ENCODE data around the gene DNM1L.

The DNM1L gene

DNA sequence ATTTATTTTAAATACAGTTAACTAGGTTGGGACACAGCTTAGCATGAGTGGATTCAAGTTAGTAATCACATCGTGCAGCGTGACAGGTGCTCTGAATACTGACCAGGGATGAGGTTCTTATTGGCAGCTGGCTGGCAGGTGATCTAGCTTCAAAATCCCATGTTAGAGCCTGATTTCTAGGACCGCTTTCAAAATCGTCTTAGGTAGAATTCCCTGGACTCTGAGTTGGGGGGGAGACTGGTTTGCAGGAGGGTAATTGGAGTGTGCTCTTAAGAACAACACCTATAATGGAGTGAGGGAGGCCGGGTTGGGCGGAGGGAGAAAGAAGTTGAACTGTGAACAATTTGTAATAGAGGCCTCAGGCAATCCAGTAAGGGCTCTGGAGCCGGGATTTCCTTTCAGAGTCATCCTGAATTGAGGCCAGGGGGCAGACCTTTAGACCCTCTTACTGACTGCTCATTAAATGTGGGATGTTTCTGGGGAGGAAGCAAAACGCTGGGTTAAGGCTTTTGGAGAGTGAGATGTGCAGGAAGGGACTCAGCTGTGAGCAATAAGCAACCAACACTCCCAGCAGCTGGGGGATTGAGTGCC is 77.5 kb downstream of the DNM1L start:
- no peak for DNase-seq (ENCODE audit: low read depth)

- DNase-seq (ENCODE audit: low read depth), result no peak
Observed at GRCh38 chr12:32757157-32757556, 78.1 kb downstream of the DNM1L start.

DNA sequence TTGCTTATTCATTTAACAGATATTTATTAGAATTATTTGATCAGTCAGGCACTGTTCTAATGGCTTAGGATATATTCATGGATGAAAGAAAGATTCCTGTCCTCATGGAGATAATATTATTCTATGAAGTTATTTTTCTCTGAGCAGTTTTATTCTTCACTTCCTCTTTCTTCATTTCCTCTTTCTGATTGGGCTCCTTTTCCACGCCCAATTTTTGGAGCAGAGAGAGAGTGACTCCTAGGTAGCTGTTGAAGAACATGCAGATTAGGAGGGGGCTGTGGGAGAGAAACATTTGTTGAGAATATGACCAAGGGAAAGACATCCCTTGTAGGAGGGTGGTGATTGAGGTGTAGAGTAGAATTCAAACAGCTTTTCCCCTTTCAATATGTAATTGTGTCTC is 82.6 kb downstream of the DNM1L start:
- DNase-seq (ENCODE audit: low read depth), result no peak

- no peak for DNase-seq (ENCODE audit: low read depth)
Observed at GRCh38 chr12:32765906-32766305, 86.8 kb downstream of the DNM1L start.

- DNase-seq (ENCODE audit: low read depth), result no peak
Observed at GRCh38 chr12:32768518-32768917, 89.4 kb downstream of the DNM1L start.

- DNase-seq (ENCODE audit: low read depth), result no peak
Observed at GRCh38 chr12:32770141-32770540, 91.0 kb downstream of the DNM1L start.

- no peak for DNase-seq (ENCODE audit: low read depth)
Observed at GRCh38 chr12:32773691-32774090, 94.6 kb downstream of the DNM1L start.

DNA sequence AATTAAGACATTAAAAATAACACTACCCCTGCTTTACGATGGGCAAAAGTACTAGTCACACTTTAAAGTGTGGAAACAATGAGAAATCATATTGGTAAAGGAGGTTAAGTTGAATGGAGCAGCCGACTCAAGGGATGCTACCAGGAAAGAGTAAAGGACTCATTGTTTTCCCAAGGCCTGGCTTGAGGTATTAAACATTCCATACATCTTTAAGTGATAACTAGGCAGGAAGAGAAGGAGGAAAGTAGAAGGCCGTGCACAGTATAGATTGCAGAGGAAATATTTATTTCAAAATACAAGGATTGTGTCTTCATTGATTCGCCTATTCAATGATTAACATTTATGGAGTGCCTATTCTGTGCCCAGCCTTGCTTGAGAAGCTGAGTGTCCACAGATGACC is 97.2 kb downstream of the DNM1L start:
- DNase-seq (ENCODE audit: low read depth), result no peak

DNA sequence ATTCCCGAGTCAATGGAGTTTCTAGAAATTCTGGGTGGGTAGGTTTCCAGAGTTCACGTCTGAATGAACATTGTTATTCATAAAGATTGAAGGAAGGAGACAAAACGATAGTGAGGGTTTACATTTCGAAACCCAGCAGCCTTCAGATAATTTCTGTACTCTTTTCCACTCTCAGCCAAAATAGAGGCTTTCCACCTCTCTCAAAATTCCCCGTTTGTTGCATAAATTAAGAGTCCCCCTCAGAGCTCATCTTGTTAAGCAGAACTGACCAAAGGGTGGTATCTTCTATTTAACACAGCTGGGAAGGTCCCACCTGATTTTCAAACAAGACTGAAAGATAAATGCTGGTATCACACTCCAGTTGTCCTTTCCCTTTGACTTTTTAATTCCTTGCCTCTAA is 98.1 kb downstream of the DNM1L start:
- no peak for DNase-seq (ENCODE audit: low read depth)

DNA sequence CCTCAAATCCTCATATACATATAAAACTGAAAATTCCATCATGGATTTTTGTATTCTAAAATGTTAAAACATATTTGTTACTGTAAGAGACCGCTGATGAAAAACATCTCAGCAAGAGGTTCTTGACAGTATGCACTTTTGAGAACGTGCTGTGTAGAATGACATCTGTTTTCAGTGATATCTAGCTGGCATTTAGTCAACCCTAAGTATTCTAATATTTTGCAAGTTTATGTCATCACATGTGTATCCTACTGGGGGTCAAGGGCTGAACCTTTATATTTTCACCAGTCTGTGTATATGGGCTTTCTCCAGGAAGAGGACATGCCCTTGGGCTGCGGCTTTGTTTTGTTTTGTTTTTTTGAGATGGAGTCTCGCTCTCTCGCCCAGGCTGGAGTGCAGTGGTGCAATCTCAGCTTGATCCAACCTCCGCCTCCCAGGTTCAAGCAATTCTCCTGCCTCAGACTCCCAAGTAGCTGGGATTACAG is 98.6 kb downstream of the DNM1L start:
- no peak for DNase-seq (ENCODE audit: low read depth)

- no peak for DNase-seq (ENCODE audit: low read depth)
Observed at GRCh38 chr12:32780071-32780470, 101.0 kb downstream of the DNM1L start.

DNA sequence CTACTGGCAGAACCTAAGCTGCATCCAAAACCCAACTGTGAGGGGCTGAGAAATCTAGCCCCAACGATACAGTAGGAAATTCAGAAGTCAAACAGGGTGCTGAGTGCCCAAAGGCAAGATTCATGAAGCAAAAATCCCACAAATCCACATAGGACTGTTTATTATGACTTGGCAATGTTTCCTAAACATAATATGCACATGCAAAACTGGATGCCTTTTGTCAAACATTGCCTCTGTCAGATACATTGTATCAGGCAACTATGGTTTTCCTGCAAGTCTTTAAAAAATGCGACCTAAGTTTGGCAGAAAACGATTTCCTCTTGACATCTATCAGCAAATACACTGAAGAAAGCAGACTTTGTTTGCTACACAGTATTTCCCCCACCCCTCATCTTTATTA is 103.9 kb downstream of the DNM1L start:
- no peak for DNase-seq (ENCODE audit: low read depth)

DNA sequence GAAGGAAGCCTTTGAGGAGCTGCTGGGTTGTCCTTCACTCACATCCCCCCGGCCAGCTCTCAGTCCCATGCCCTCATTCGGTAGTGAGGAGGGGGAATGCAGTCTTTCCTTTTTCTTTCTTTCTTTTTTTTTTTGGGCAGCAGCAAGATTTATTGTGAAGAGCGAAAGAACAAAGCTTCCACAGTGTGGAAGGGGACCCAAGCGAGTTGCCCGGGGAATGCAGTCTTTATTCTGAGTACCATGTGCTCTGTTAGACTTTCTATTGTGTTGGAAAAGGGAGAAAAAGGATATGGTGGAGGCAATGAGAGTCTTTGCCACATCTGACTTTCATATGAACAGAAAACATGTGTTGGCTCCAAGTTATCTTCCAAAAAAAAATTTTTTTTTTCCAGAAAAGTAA is 106.5 kb downstream of the DNM1L start:
- DNase-seq (ENCODE audit: low read depth), result no peak

GRCh38 chr12:32788405-32788804 is 109.3 kb downstream of the DNM1L start:
- no peak for DNase-seq (ENCODE audit: low read depth)

GRCh38 chr12:32789446-32789845 is 110.3 kb downstream of the DNM1L start:
- DNase-seq (ENCODE audit: low read depth), result no peak

GRCh38 chr12:32789916-32790315 is 110.8 kb downstream of the DNM1L start:
- no peak for DNase-seq (ENCODE audit: low read depth)

GRCh38 chr12:32794281-32794680 is 115.2 kb downstream of the DNM1L start:
- DNase-seq (ENCODE audit: low read depth), result no peak

All from CMK (cell line).